Measurements from ENCODE around the gene IL33. TPM values are rescaled to one million over a fixed set of nuclear protein-coding genes. Genes with fewer than 3 reads are reported as not detected.

The IL33 gene
- total RNA-seq, 2 donors from 2014 or later: 69.7 to 160 TPM

- DNase-seq (ENCODE audit: low spot score) (no peak), ATAC-seq (ENCODE audit: insufficient number of reproducible peaks, low FRiP score, low read depth) (no peak)
- Histone ChIP-seq H3K36me3 (no peaks in the 10 kb centered on the region), H3K27me3 (replicated peaks; ENCODE audit: insufficient read depth) (no peaks in the 10 kb centered on the region), H3K4me1 (ENCODE audit: control insufficient read depth in 1 of 2, low read depth in 2 of 2) (no peaks in the 10 kb centered on the region), H3K9me3 (no peaks in the 10 kb centered on the region), H3K27ac (no peak overlapping the region), H3K4me3 (no peak overlapping the region)
- TF ChIP-seq CTCF (IDR thresholded peaks at IDR 0.05): no peak
Measured at GRCh38 chr9:6194934-6195333, 20.7 kb upstream of the IL33 start.

- ATAC-seq (ENCODE audit: insufficient number of reproducible peaks, low FRiP score, low read depth) (no peak), DNase-seq (ENCODE audit: low spot score) (no peak)
- H3K27me3 ChIP-seq (replicated peaks; ENCODE audit: insufficient read depth): no peaks in the 10 kb centered on the region
Measured at GRCh38 chr9:6195714-6196360, 19.8 kb upstream of the IL33 start.

GRCh38 chr9:6197330-6197729 is 18.3 kb upstream of the IL33 start:
- Histone ChIP-seq H3K27me3 (replicated peaks; ENCODE audit: insufficient read depth) (no peaks in the 10 kb centered on the region), H3K9me3 (no peaks in the 10 kb centered on the region), H3K4me1 (ENCODE audit: control insufficient read depth in 1 of 2, low read depth in 2 of 2) (no peaks in the 10 kb centered on the region), H3K36me3 (no peaks in the 10 kb centered on the region), H3K27ac (no peak overlapping the region), H3K4me3 (no peak overlapping the region)
- DNase-seq (ENCODE audit: low spot score) (no peak), ATAC-seq (ENCODE audit: insufficient number of reproducible peaks, low FRiP score, low read depth) (peak; percentile 70)
- peak; percentile 76 for TF ChIP-seq CTCF (IDR thresholded peaks at IDR 0.05)

More at GRCh38 chr9:6195714-6196360, 19.8 kb upstream of the IL33 start:
- Histone ChIP-seq H3K36me3 (no peaks in the 10 kb centered on the region), H3K9me3 (no peaks in the 10 kb centered on the region), H3K4me1 (ENCODE audit: control insufficient read depth in 1 of 2, low read depth in 2 of 2) (no peaks in the 10 kb centered on the region), H3K4me3 (no peak overlapping the region), H3K27ac (no peak overlapping the region)
- TF ChIP-seq CTCF (IDR thresholded peaks at IDR 0.05): no peak

GRCh38 chr9:6198251-6198650 is 17.4 kb upstream of the IL33 start:
- H3K4me3 ChIP-seq: no peak overlapping the region
- no peaks in the 10 kb centered on the region for H3K36me3 ChIP-seq
- no peak overlapping the region for H3K27ac ChIP-seq
- DNase-seq (ENCODE audit: low spot score) (no peak), ATAC-seq (ENCODE audit: insufficient number of reproducible peaks, low FRiP score, low read depth) (no peak)
- TF ChIP-seq CTCF (IDR thresholded peaks at IDR 0.05): no peak
- H3K9me3 ChIP-seq: no peaks in the 10 kb centered on the region
- H3K4me1 ChIP-seq (ENCODE audit: control insufficient read depth in 1 of 2, low read depth in 2 of 2): no peaks in the 10 kb centered on the region
- no peaks in the 10 kb centered on the region for H3K27me3 ChIP-seq (replicated peaks; ENCODE audit: insufficient read depth)

- Histone ChIP-seq H3K36me3 (no peaks in the 10 kb centered on the region), H3K4me3 (no peak overlapping the region), H3K4me1 (ENCODE audit: control insufficient read depth in 1 of 2, low read depth in 2 of 2) (no peaks in the 10 kb centered on the region), H3K27me3 (replicated peaks; ENCODE audit: insufficient read depth) (no peaks in the 10 kb centered on the region), H3K27ac (no peak overlapping the region), H3K9me3 (no peaks in the 10 kb centered on the region)
- ATAC-seq (ENCODE audit: insufficient number of reproducible peaks, low FRiP score, low read depth) (no peak), DNase-seq (ENCODE audit: low spot score) (no peak)
- no peak for TF ChIP-seq CTCF (IDR thresholded peaks at IDR 0.05)
Measured at GRCh38 chr9:6199596-6199995, 16.0 kb upstream of the IL33 start.

Measured in thoracic aorta (tissue), 2 donors.